ENCODE results near the gene CDH23.

DNA sequence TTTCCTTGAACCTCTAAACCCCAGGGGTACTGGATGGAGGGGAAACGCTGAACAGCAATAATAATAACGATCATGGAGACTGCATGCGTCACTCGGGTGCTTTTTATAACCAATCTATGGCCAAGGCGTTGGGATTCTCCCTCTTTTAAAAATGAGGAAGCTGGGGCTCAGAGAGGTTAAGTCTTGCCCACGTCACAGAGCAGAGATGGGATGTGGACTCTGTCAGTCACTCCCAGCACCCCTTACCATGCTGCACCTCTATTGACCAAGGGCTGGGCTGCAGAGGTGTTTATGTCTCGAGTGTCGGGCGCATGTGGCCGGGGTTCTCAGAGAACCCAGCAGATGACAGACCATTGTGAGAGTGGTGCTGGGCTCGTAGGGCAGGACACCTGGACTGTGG is 129.9 kb downstream of the CDH23 start:
- TF ChIP-seq, protein P1, sequence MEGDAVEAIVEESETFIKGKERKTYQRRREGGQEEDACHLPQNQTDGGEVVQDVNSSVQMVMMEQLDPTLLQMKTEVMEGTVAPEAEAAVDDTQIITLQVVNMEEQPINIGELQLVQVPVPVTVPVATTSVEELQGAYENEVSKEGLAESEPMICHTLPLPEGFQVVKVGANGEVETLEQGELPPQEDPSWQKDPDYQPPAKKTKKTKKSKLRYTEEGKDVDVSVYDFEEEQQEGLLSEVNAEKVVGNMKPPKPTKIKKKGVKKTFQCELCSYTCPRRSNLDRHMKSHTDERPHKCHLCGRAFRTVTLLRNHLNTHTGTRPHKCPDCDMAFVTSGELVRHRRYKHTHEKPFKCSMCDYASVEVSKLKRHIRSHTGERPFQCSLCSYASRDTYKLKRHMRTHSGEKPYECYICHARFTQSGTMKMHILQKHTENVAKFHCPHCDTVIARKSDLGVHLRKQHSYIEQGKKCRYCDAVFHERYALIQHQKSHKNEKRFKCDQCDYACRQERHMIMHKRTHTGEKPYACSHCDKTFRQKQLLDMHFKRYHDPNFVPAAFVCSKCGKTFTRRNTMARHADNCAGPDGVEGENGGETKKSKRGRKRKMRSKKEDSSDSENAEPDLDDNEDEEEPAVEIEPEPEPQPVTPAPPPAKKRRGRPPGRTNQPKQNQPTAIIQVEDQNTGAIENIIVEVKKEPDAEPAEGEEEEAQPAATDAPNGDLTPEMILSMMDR (IDR thresholded peaks at IDR 0.05; ENCODE audit: low read length), result no peak
- no peak for TF ChIP-seq EZH2 (optimal IDR thresholded peaks at IDR 0.05; ENCODE audit: low read depth, low read length)

All from MM.1S (cell line).